IPS DF 19.7 (cell line): ENCODE data around the gene PPP1R12B.

Source experiments
- DNase-seq: peaks from one replicate; pipeline ENCODE4 v3.0.0-alpha.2; 2013; ENCODE audit warnings: low read depth, low spot score

The PPP1R12B gene

GRCh38 chr1:202348509-202349205, at the start of gene PPP1R12B:
TSS of gene PPP1R12B (plus strand) at chr1:202348699. CDS start at chr1:202348852, 153 bp downstream.
- DNase-seq = peak; percentile 96

- no peak for DNase-seq
Observed at GRCh38 chr1:202302166-202302565, 46.3 kb upstream of the PPP1R12B start.

GRCh38 chr1:202304375-202304774, 44.1 kb upstream of the PPP1R12B start:
- no peak for DNase-seq

- DNase-seq = no peak
Observed at GRCh38 chr1:202305168-202305567, 43.3 kb upstream of the PPP1R12B start.

GRCh38 chr1:202306535-202307345, 41.8 kb upstream of the PPP1R12B start:
- no peak for DNase-seq

GRCh38 chr1:202310071-202310725, 38.3 kb upstream of the PPP1R12B start:
- DNase-seq = no peak

GRCh38 chr1:202310746-202311145, 37.8 kb upstream of the PPP1R12B start:
- no peak for DNase-seq

- DNase-seq = no peak
Observed at GRCh38 chr1:202311875-202312635, 36.4 kb upstream of the PPP1R12B start.

GRCh38 chr1:202315576-202316168, 32.8 kb upstream of the PPP1R12B start:
- DNase-seq = peak; percentile 48

GRCh38 chr1:202316186-202316585, 32.3 kb upstream of the PPP1R12B start:
- no peak for DNase-seq

GRCh38 chr1:202317941-202318925, 30.3 kb upstream of the PPP1R12B start:
- no peak for DNase-seq

GRCh38 chr1:202319381-202320080, 29.0 kb upstream of the PPP1R12B start:
- no peak for DNase-seq

- DNase-seq = no peak
Observed at GRCh38 chr1:202320081-202320405, 28.5 kb upstream of the PPP1R12B start.

GRCh38 chr1:202323731-202324130, 24.8 kb upstream of the PPP1R12B start:
- no peak for DNase-seq

GRCh38 chr1:202324646-202325045, 23.9 kb upstream of the PPP1R12B start:
- DNase-seq = no peak

GRCh38 chr1:202329891-202330290, 18.6 kb upstream of the PPP1R12B start:
- DNase-seq = no peak

GRCh38 chr1:202333861-202334260, 14.6 kb upstream of the PPP1R12B start:
- DNase-seq = no peak

- no peak for DNase-seq
Observed at GRCh38 chr1:202343652-202344349, 4.7 kb upstream of the PPP1R12B start.

- DNase-seq = no peak
Observed at GRCh38 chr1:202348005-202348508, 442 bp upstream of the PPP1R12B start.
